GM23338 (cell line): Measurements from ENCODE around the gene RAC3. TPM values are rescaled to one million over a fixed set of nuclear protein-coding genes. Genes with fewer than 3 reads are reported as not detected.

Experiments used
- ATAC-seq: fragments of 200-7000 bp; cut with Tn5 transposase; 3 replicates; pipeline ENCODE4 v1.9.1; 2020
- DNase-seq: peaks from one replicate; pipeline ENCODE4 v3.0.0-alpha.2; 2015; ENCODE audit warnings: low spot score
- H2AFZ ChIP-seq: fragments of 200-600 bp; sonication (generic); 2 replicates; pipeline ENCODE4 v1.8.0; 2016; ENCODE audit warnings: antibody characterized with exemption, mild to moderate bottlenecking, moderate library complexity
- H3F3A ChIP-seq: fragments of 200-600 bp; sonication (generic); replicated peaks from 2 replicates; pipeline ENCODE4 v1.8.0; 2017; ENCODE audit warnings: antibody characterized with exemption, mixed run types, low read depth
- H3K27ac ChIP-seq: fragments of 200-600 bp; sonication (generic); 2 replicates; pipeline ENCODE4 v1.6.1; 2016; ENCODE audit warnings: low read depth
- H3K27me3 ChIP-seq: fragments of 200-600 bp; sonication (generic); 2 replicates; pipeline ENCODE4 v1.8.0; 2016; ENCODE audit warnings: mild to moderate bottlenecking, mixed run types, moderate library complexity; ENCODE audit not compliant: insufficient read depth
- H3K36me3 ChIP-seq: fragments of 200-600 bp; sonication (generic); 2 replicates; pipeline ENCODE4 v1.8.0; 2016; ENCODE audit warnings: mild to moderate bottlenecking; ENCODE audit not compliant: insufficient read depth
- H3K4me1 ChIP-seq: fragments of 200-600 bp; sonication (generic); 2 replicates; pipeline ENCODE4 v1.8.0; 2016; ENCODE audit warnings: mild to moderate bottlenecking, moderate library complexity; ENCODE audit not compliant: insufficient read depth
- H3K4me2 ChIP-seq: fragments of 200-600 bp; sonication (generic); 2 replicates; pipeline ENCODE4 v1.7.1; 2017; ENCODE audit warnings: mixed run types
- H3K4me3 ChIP-seq: fragments of 200-600 bp; sonication (generic); 2 replicates; pipeline ENCODE4 v1.6.1; 2016; ENCODE audit warnings: mixed run types
- H3K79me2 ChIP-seq: fragments of 200-600 bp; sonication (generic); replicated peaks from 2 replicates; pipeline ENCODE4 v1.8.0; 2017; ENCODE audit warnings: mild to moderate bottlenecking; ENCODE audit not compliant: insufficient read depth
- H3K9me2 ChIP-seq: fragments of 200-600 bp; sonication (generic); 2 replicates; pipeline ENCODE4 v1.8.0; 2017; ENCODE audit not compliant: insufficient read depth
- H4K20me1 ChIP-seq: fragments of 200-600 bp; sonication (generic); replicated peaks from 2 replicates; pipeline ENCODE4 v1.8.0; 2017; ENCODE audit warnings: mild to moderate bottlenecking; ENCODE audit not compliant: insufficient read depth
- H3K27ac Mint-ChIP-seq: 2 replicates; pipeline ENCODE4 v1.8.0; 2020; ENCODE audit warnings: inconsistent platforms, mild to moderate bottlenecking, moderate library complexity, mixed read lengths
- H3K27me3 Mint-ChIP-seq: 3 replicates; pipeline ENCODE4 v1.8.0; 2022; ENCODE audit warnings: low read depth, mild to moderate bottlenecking, moderate library complexity, mixed read lengths, inconsistent platforms; ENCODE audit not compliant: insufficient read depth, poor library complexity
- H3K36me3 Mint-ChIP-seq: 3 replicates; pipeline ENCODE4 v1.8.0; 2021; ENCODE audit warnings: low read depth, mild to moderate bottlenecking, inconsistent platforms, moderate library complexity, mixed read lengths
- H3K4me1 Mint-ChIP-seq: 3 replicates; pipeline ENCODE4 v1.8.0; 2020; ENCODE audit warnings: mild to moderate bottlenecking, inconsistent platforms, mixed read lengths
- H3K4me3 Mint-ChIP-seq: 3 replicates; pipeline ENCODE4 v1.8.0; 2021; ENCODE audit warnings: moderate library complexity, mild to moderate bottlenecking, inconsistent platforms, mixed read lengths
- H3K9me3 Mint-ChIP-seq: 3 replicates; pipeline ENCODE4 v1.8.0; 2020; ENCODE audit warnings: moderate library complexity, mild to moderate bottlenecking, inconsistent platforms, mixed read lengths
- CREB1 ChIP-seq: fragments of 250-450 bp; sonication (Bioruptor Pico); IDR thresholded peaks from 2 replicates; pipeline ENCODE4 v1.5.0; 2020; ENCODE audit warnings: low read depth, mild to moderate bottlenecking, moderate library complexity
- CTCF ChIP-seq, 2 experiments: fragments of 200-600 bp in 1 of 2; sonication (generic) in 1 of 2; conservative IDR thresholded peaks; 2 replicates each; pipeline versions ENCODE4 v1.5.1 to v1.6.1; 2016 to 2017; ENCODE audit warnings: antibody characterized with exemption in 2 of 2, low read depth in 2 of 2, mild to moderate bottlenecking in 2 of 2, moderate library complexity in 1 of 2
- ETS1 ChIP-seq: IDR thresholded peaks from 2 replicates; pipeline ENCODE4 v1.6.1; 2016; ENCODE audit warnings: antibody characterized with exemption
- EZH2 ChIP-seq: fragments of 200-600 bp; sonication (generic); IDR thresholded peaks from one replicate; pipeline ENCODE4 v1.8.0; 2017; ENCODE audit warnings: antibody characterized with exemption, mild to moderate bottlenecking, low read depth; ENCODE audit not compliant: unreplicated experiment
- EZH2phosphoT487 ChIP-seq: fragments of 200-600 bp; sonication (generic); IDR thresholded peaks from one replicate; pipeline ENCODE4 v1.8.1; 2018; ENCODE audit warnings: antibody characterized with exemption; ENCODE audit not compliant: unreplicated experiment
- JUNB ChIP-seq: IDR thresholded peaks from one replicate; pipeline ENCODE4 v1.6.1; 2016; ENCODE audit warnings: antibody characterized with exemption; ENCODE audit not compliant: unreplicated experiment
- NANOG ChIP-seq: IDR thresholded peaks from 2 replicates; pipeline ENCODE4 v1.6.1; 2016; ENCODE audit warnings: antibody characterized with exemption, borderline replicate concordance
- POLR2AphosphoS5 ChIP-seq: IDR thresholded peaks from 2 replicates; pipeline ENCODE4 v1.6.1; 2016; ENCODE audit warnings: antibody characterized with exemption, low read depth
- REST ChIP-seq: IDR thresholded peaks from one replicate; pipeline ENCODE4 v1.6.1; 2018; ENCODE audit warnings: antibody characterized with exemption; ENCODE audit not compliant: unreplicated experiment
- STAT1 ChIP-seq: IDR thresholded peaks from one replicate; pipeline ENCODE4 v1.6.1; 2016; ENCODE audit warnings: antibody characterized with exemption; ENCODE audit not compliant: unreplicated experiment
- ZNF114 ChIP-seq: fragments of 250-450 bp; sonication (Bioruptor Pico); IDR thresholded peaks from 2 replicates; pipeline ENCODE4 v1.5.0; 2020; ENCODE audit warnings: mild to moderate bottlenecking, moderate library complexity
- ZNF331 ChIP-seq: fragments of 250-450 bp; sonication (Bioruptor Pico); IDR thresholded peaks from 2 replicates; pipeline ENCODE4 v1.5.0; 2020; ENCODE audit warnings: low read depth, mild to moderate bottlenecking, moderate library complexity
- ZNF462 ChIP-seq: fragments of 250-450 bp; sonication (Bioruptor Pico); IDR thresholded peaks from 2 replicates; pipeline ENCODE4 v1.5.0; 2020; ENCODE audit warnings: mild to moderate bottlenecking, moderate library complexity
- polyA plus RNA-seq: library from polyadenylated mRNA; unstranded; fragments of >200 nt; fragmentation: Nextera tagmentation; extraction: Ambion mirVana; gene quantifications from 2 replicates; pipeline ENCODE4 v1.2.1, GENCODE V29; 2016
- total RNA-seq: library from RNA; depleted of rRNA; stranded (reverse); fragments of >200 nt; shearing (Covaris generic); gene quantifications from 2 replicates; pipeline ENCODE4 v1.2.3, GENCODE V29; 2014

The RAC3 gene
- total and polyA plus RNA-seq, 2 experiments from 2014 or later, result 31.5 to 293 TPM

GRCh38 chr17:82008941-82009405 is 22.5 kb upstream of the RAC3 start:
- ATAC-seq (no peak), DNase-seq (no peak)
- H3K79me2 ChIP-seq, result no peaks in the 10 kb centered on the region
- H3K27ac Mint-ChIP-seq, result no peak overlapping the region
- no peak overlapping the region for H3K4me3 Mint-ChIP-seq
- H3K4me3 ChIP-seq, result no peak overlapping the region
- H3K27me3 ChIP-seq, result no peaks in the 10 kb centered on the region
- H4K20me1 ChIP-seq, result no peaks in the 10 kb centered on the region
- no peak overlapping the region for H2AFZ ChIP-seq
- no peak for TF ChIP-seq CTCF (conservative IDR thresholded peaks at IDR 0.05; ENCODE audit: low read depth in 2 of 2)
- TF ChIP-seq ZNF114 (CRISPR knock-in tag), result no peak
- no peak for TF ChIP-seq ETS1
- no peak for TF ChIP-seq STAT1
- no peak for TF ChIP-seq CREB1
- TF ChIP-seq NANOG, result no peak
- TF ChIP-seq ZNF331, result no peak
- no peak for TF ChIP-seq REST
- TF ChIP-seq EZH2phosphoT487, result no peak
- no peak for TF ChIP-seq POLR2AphosphoS5
- no peak for TF ChIP-seq EZH2
- TF ChIP-seq ZNF462 (CRISPR knock-in tag), result no peak
- TF ChIP-seq JUNB, result no peak
- H3K36me3 Mint-ChIP-seq, result no peaks in the 10 kb centered on the region
- peaks cover 9% of the 10 kb centered on the region for H3K27me3 Mint-ChIP-seq
- H3K27ac ChIP-seq, result no peak overlapping the region
- no peaks in the 10 kb centered on the region for H3K36me3 ChIP-seq
- H3K9me2 ChIP-seq, result no peaks in the 10 kb centered on the region
- H3K9me3 Mint-ChIP-seq, result no peaks in the 10 kb centered on the region
- no peaks in the 10 kb centered on the region for H3F3A ChIP-seq
- H3K4me1 ChIP-seq, result no peaks in the 10 kb centered on the region
- no peaks in the 10 kb centered on the region for H3K4me1 Mint-ChIP-seq
- H3K4me2 ChIP-seq, result no peak overlapping the region
